Measurements from ENCODE around the gene HSFX2.
"Not testable (repeated sequence)": the region's sequence is repeated elsewhere in the genome, so short reads cannot be mapped to it uniquely, and the experiment has no call there.

The HSFX2 gene

GRCh38 chrX:149595214-149595613 is at the start of gene HSFX2:
TSS of gene HSFX2 (minus strand) at chrX:149595314. CDS start at chrX:149594700, 614 bp downstream.
- H3K4me1 ChIP-seq (ENCODE audit: control insufficient read depth, insufficient read depth, low read length); H3K27me3 ChIP-seq (ENCODE audit: control insufficient read depth, insufficient read depth, low read length); H3K4me3 ChIP-seq (ENCODE audit: low read depth, low read length); H3K9ac ChIP-seq (ENCODE audit: low read length); H3K9me3 ChIP-seq (ENCODE audit: control insufficient read depth, insufficient read depth, low read depth, low read length); H3K36me3 ChIP-seq (ENCODE audit: control insufficient read depth, insufficient read depth, low read length); H3K27ac ChIP-seq (ENCODE audit: low read depth, low read length): not testable (repeated sequence)

DNA sequence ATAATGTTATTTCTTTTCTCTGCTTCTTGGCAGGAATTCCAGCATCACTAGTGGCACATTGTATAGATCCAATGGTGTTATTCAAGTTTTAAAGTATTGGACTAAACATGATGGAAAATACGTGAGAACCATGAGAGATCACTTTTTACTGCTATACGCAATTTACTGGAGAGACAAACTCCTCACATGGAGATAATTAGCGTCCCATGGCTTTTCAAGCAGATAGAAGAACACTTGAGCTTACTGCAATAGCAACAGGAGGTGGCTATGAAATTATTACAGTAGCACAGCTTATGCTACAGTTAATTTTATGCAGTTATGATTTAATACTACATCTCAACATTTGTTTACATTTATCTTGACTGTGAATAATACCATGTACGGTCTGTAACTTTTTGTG is 48.4 kb upstream of the HSFX2 start:
- H3K9me3 ChIP-seq (ENCODE audit: control insufficient read depth, insufficient read depth, low read depth, low read length), result no peaks in the 10 kb centered on the region
- no peaks in the 10 kb centered on the region for H3K36me3 ChIP-seq (ENCODE audit: control insufficient read depth, insufficient read depth, low read length)
- no peaks in the 10 kb centered on the region for H3K4me1 ChIP-seq (ENCODE audit: control insufficient read depth, insufficient read depth, low read length)
- no peak overlapping the region for H3K27ac ChIP-seq (ENCODE audit: low read depth, low read length)
- no peak overlapping the region for H3K4me3 ChIP-seq (ENCODE audit: low read depth, low read length)
- H3K9ac ChIP-seq (ENCODE audit: low read length), result no peak overlapping the region
- no peaks in the 10 kb centered on the region; the same call in 1 of the 2 replicates for H3K27me3 ChIP-seq (ENCODE audit: control insufficient read depth, insufficient read depth, low read length)

DNA sequence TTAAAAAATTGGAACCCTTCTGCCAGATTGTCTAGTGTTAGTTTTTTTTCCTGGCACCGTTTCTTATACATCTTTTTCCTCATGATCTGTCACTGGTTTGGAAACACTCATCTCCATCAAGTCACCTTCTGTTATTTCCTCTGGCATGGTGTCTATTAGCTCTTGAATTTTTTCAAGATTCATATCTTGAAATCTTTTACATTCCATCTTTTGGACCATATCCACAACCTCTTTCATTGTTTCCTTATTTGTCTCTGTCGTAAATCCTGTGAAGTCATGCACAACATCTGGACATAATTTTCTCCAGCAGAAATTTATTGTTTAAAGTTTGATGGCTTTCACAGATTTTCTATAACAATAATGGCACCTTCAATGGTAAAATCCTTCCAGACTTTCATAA is 46.7 kb upstream of the HSFX2 start:
- Histone ChIP-seq H3K27me3 (ENCODE audit: control insufficient read depth, insufficient read depth, low read length) (peaks cover under 1% of the 10 kb centered on the region; the same call in 1 of the 2 replicates), H3K36me3 (ENCODE audit: control insufficient read depth, insufficient read depth, low read length) (no peaks in the 10 kb centered on the region), H3K4me1 (ENCODE audit: control insufficient read depth, insufficient read depth, low read length) (no peaks in the 10 kb centered on the region), H3K4me3 (ENCODE audit: low read depth, low read length) (no peak overlapping the region), H3K27ac (ENCODE audit: low read depth, low read length) (no peak overlapping the region), H3K9ac (ENCODE audit: low read length) (no peak overlapping the region), H3K9me3 (ENCODE audit: control insufficient read depth, insufficient read depth, low read depth, low read length) (peaks cover 6% of the 10 kb centered on the region; the same call in 1 of the 2 replicates)

GRCh38 chrX:149641432-149641831 is 46.3 kb upstream of the HSFX2 start:
- Histone ChIP-seq H3K9ac (ENCODE audit: low read length) (no peak overlapping the region), H3K4me3 (ENCODE audit: low read depth, low read length) (no peak overlapping the region), H3K9me3 (ENCODE audit: control insufficient read depth, insufficient read depth, low read depth, low read length) (peaks cover 8% of the 10 kb centered on the region; the same call in 1 of the 2 replicates), H3K27me3 (ENCODE audit: control insufficient read depth, insufficient read depth, low read length) (peaks cover 4% of the 10 kb centered on the region; the same call in 1 of the 2 replicates), H3K36me3 (ENCODE audit: control insufficient read depth, insufficient read depth, low read length) (no peaks in the 10 kb centered on the region), H3K27ac (ENCODE audit: low read depth, low read length) (no peak overlapping the region), H3K4me1 (ENCODE audit: control insufficient read depth, insufficient read depth, low read length) (no peaks in the 10 kb centered on the region)

DNA sequence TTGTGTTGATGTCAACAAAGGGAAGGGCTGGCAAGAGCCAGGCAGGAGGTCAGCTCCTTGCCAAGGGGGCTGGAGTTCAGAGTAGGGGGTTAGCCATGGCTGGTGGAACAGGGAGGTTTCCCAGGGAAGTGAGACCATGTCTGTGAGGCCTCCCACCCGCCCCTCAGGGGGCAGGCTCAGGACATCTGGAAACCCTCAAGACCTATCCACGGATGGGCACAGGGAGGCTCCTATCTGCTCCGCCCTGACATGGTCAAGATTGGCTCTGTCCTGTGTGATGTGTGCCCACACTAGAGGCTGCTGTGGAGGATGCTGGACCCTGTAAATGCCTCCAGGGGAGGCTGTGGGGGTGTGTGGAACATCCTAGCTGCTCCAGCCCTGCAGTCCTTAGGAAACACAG is 44.5 kb upstream of the HSFX2 start:
- Histone ChIP-seq H3K27ac (ENCODE audit: low read depth, low read length) (no peak overlapping the region), H3K36me3 (ENCODE audit: control insufficient read depth, insufficient read depth, low read length) (no peaks in the 10 kb centered on the region), H3K9me3 (ENCODE audit: control insufficient read depth, insufficient read depth, low read depth, low read length) (peaks cover 8% of the 10 kb centered on the region; the same call in 1 of the 2 replicates), H3K27me3 (ENCODE audit: control insufficient read depth, insufficient read depth, low read length) (peaks cover 19% of the 10 kb centered on the region), H3K4me1 (ENCODE audit: control insufficient read depth, insufficient read depth, low read length) (no peaks in the 10 kb centered on the region), H3K9ac (ENCODE audit: low read length) (no peak overlapping the region), H3K4me3 (ENCODE audit: low read depth, low read length) (no peak overlapping the region)

DNA sequence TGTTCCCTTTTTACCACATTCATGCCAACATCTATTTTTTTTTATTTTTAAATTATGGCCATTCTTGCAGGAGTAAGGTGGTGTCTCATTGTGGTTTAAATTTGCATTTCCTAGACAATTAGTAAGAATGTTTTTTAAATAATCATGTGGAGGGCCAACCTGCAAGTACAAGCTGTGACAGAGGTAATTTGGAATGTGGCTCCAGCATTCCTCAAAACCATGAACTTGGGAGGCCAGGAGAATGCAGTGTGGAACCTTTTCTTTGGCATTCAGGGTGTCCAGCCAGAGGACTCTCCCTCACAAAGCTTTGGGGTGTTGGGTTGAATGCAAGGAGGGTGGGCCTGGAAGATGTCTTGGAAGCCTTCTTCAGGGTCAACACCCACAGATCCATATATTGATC is 43.7 kb upstream of the HSFX2 start:
- Histone ChIP-seq H3K9ac (ENCODE audit: low read length) (no peak overlapping the region), H3K27ac (ENCODE audit: low read depth, low read length) (no peak overlapping the region), H3K27me3 (ENCODE audit: control insufficient read depth, insufficient read depth, low read length) (peaks cover 26% of the 10 kb centered on the region), H3K4me1 (ENCODE audit: control insufficient read depth, insufficient read depth, low read length) (no peaks in the 10 kb centered on the region), H3K36me3 (ENCODE audit: control insufficient read depth, insufficient read depth, low read length) (no peaks in the 10 kb centered on the region), H3K9me3 (ENCODE audit: control insufficient read depth, insufficient read depth, low read depth, low read length) (peaks cover 8% of the 10 kb centered on the region; the same call in 1 of the 2 replicates), H3K4me3 (ENCODE audit: low read depth, low read length) (no peak overlapping the region)

DNA sequence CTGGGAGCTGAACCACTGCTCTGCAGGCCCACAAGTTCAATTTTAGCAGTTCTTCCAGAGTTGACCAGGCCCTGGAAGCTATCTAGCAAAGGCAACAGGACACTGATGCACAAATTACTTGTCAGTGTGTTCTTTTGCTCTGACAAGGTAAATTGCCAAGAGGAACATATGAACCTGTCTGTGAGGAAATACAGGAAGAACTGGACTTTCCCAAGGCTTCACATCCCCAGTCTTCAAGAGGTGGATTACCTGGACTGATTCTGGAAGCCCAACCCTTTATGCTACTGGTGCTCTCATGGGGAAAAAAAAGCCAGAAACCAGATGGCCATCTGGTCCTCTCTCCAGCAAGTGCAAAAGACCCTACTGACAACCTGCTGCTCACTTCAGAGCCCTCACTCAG is 38.4 kb upstream of the HSFX2 start:
- Histone ChIP-seq H3K27me3 (ENCODE audit: control insufficient read depth, insufficient read depth, low read length) (peaks cover 48% of the 10 kb centered on the region), H3K9ac (ENCODE audit: low read length) (no peak overlapping the region), H3K9me3 (ENCODE audit: control insufficient read depth, insufficient read depth, low read depth, low read length) (peaks cover 8% of the 10 kb centered on the region; the same call in 1 of the 2 replicates), H3K4me3 (ENCODE audit: low read depth, low read length) (no peak overlapping the region), H3K27ac (ENCODE audit: low read depth, low read length) (no peak overlapping the region), H3K4me1 (ENCODE audit: control insufficient read depth, insufficient read depth, low read length) (peaks cover 16% of the 10 kb centered on the region), H3K36me3 (ENCODE audit: control insufficient read depth, insufficient read depth, low read length) (no peaks in the 10 kb centered on the region)

GRCh38 chrX:149631234-149632165 is 36.4 kb upstream of the HSFX2 start, which contains the start of gene TMEM185A:
TSS of gene TMEM185A (minus strand) at chrX:149631792. CDS start at chrX:149631580, 212 bp downstream.
- no peak within 1 kb of the TSS; the same call in 1 of the 2 replicates for H3K27ac ChIP-seq (ENCODE audit: low read depth, low read length)

GRCh38 chrX:149630681-149631233 is 35.6 kb upstream of the HSFX2 start:
- peak overlapping the region; percentile 89 for H3K9ac ChIP-seq (ENCODE audit: low read length)
- no peaks in the 10 kb centered on the region for H3K9me3 ChIP-seq (ENCODE audit: control insufficient read depth, insufficient read depth, low read depth, low read length)
- H3K27me3 ChIP-seq (ENCODE audit: control insufficient read depth, insufficient read depth, low read length), result peaks cover 41% of the 10 kb centered on the region
- H3K36me3 ChIP-seq (ENCODE audit: control insufficient read depth, insufficient read depth, low read length), result no peaks in the 10 kb centered on the region
- H3K4me1 ChIP-seq (ENCODE audit: control insufficient read depth, insufficient read depth, low read length), result peaks cover 42% of the 10 kb centered on the region
- no peak overlapping the region; the same call in 1 of the 2 replicates for H3K27ac ChIP-seq (ENCODE audit: low read depth, low read length)
- H3K4me3 ChIP-seq (ENCODE audit: low read depth, low read length), result peak overlapping the region; percentile 77

More at GRCh38 chrX:149631234-149632165, 36.4 kb upstream of the HSFX2 start, which contains the start of gene TMEM185A:
- H3K9me3 ChIP-seq (ENCODE audit: control insufficient read depth, insufficient read depth, low read depth, low read length), result no peaks in the 10 kb centered on the region
- no peaks in the 10 kb centered on the region for H3K36me3 ChIP-seq (ENCODE audit: control insufficient read depth, insufficient read depth, low read length)
- H3K4me1 ChIP-seq (ENCODE audit: control insufficient read depth, insufficient read depth, low read length), result peaks cover 35% of the 10 kb centered on the region
- H3K9ac ChIP-seq (ENCODE audit: low read length), result peak within 1 kb of the TSS; percentile 89
- peak within 1 kb of the TSS; percentile 77 for H3K4me3 ChIP-seq (ENCODE audit: low read depth, low read length)
- peaks cover 44% of the 10 kb centered on the region for H3K27me3 ChIP-seq (ENCODE audit: control insufficient read depth, insufficient read depth, low read length)

DNA sequence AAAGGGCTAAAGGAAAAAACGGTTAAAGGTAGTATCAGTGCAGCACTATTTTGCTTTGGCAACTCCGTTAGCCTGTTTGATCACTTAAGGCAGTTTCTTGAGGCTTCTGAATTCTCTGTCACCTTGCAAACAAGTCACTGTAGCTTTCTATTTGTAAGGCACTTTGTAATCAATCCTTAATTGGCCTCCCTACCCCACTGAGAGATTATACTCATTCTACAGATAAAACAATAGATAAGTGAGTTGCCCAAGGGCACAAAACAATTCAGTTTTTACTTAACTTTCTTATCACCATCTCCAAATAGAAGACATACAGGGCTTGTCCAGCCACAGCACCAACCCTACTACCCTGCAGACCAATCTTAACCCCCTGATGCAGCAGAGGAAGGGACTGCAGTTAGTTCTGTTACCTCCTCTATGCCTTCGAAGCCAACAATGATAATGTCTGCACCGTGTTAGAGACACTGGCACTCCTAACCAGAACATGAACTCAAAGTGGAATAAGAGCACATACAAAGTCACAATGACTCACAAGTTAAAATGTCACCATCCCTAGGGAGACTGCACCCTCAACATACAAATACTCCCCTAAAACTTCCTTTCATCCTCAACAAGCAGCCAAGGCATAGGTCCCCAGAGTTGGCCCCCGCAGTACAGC is 34.7 kb upstream of the HSFX2 start:
- Histone ChIP-seq H3K27me3 (ENCODE audit: control insufficient read depth, insufficient read depth, low read length) (peaks cover 32% of the 10 kb centered on the region), H3K9me3 (ENCODE audit: control insufficient read depth, insufficient read depth, low read depth, low read length) (no peaks in the 10 kb centered on the region), H3K27ac (ENCODE audit: low read depth, low read length) (no peak overlapping the region), H3K36me3 (ENCODE audit: control insufficient read depth, insufficient read depth, low read length) (no peaks in the 10 kb centered on the region), H3K4me1 (ENCODE audit: control insufficient read depth, insufficient read depth, low read length) (peaks cover 51% of the 10 kb centered on the region), H3K9ac (ENCODE audit: low read length) (peak overlapping the region; percentile 89), H3K4me3 (ENCODE audit: low read depth, low read length) (peak overlapping the region; percentile 77)

Data from HUES6 (cell line).